Stimulated activated CD4-positive, alpha-beta T cell treated with anti-CD3 and anti-CD28 coated beads, TNF-alpha, amount 100 ng/mL, for 4 hours (primary cell): ENCODE data around the gene ATG9B.

Experiments used
- DNase-seq, 3 experiments: peaks; one replicate each; pipeline ENCODE4 v3.0.0-alpha.2; 2020; ENCODE audit warnings: low read depth in 3 of 3

Gene ATG9B, protein sequence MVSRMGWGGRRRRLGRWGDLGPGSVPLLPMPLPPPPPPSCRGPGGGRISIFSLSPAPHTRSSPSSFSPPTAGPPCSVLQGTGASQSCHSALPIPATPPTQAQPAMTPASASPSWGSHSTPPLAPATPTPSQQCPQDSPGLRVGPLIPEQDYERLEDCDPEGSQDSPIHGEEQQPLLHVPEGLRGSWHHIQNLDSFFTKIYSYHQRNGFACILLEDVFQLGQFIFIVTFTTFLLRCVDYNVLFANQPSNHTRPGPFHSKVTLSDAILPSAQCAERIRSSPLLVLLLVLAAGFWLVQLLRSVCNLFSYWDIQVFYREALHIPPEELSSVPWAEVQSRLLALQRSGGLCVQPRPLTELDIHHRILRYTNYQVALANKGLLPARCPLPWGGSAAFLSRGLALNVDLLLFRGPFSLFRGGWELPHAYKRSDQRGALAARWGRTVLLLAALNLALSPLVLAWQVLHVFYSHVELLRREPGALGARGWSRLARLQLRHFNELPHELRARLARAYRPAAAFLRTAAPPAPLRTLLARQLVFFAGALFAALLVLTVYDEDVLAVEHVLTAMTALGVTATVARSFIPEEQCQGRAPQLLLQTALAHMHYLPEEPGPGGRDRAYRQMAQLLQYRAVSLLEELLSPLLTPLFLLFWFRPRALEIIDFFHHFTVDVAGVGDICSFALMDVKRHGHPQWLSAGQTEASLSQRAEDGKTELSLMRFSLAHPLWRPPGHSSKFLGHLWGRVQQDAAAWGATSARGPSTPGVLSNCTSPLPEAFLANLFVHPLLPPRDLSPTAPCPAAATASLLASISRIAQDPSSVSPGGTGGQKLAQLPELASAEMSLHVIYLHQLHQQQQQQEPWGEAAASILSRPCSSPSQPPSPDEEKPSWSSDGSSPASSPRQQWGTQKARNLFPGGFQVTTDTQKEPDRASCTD

DNA sequence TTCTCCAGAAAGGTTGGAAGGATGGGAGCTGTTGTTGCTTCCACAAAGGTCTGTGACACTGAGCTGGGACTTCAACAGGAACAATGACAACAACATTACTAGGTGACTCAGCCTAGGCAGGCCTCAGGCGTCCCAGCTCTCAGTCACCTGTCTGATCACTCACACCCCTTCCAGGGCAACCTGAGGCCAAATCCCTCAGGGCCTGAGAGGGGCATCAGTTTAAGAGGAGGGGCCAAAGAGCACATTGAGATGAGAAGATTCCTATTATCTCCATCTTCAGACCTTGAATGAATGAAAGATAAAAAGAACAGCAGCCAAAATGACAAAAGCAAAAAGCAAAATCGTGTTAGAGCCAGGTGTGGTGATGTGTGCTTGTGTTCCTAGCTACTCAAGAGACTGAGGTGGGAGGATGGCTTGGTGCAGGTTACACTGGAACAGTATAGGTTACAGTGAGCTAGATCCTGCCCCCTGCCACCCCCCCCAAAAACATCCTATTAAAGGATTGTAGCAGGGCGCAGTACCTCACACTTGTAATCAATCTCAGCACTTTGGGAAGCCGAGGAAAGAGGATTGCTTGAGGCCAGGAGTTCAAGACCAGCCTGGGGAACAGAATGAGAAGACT is at the start of gene ATG9B:
ATG9B (minus strand) TSS at position 60 of the 622 bp plus-strand sequence. CDS start 71 bp downstream, outside the sequence.
- DNase-seq: no peak

DNA sequence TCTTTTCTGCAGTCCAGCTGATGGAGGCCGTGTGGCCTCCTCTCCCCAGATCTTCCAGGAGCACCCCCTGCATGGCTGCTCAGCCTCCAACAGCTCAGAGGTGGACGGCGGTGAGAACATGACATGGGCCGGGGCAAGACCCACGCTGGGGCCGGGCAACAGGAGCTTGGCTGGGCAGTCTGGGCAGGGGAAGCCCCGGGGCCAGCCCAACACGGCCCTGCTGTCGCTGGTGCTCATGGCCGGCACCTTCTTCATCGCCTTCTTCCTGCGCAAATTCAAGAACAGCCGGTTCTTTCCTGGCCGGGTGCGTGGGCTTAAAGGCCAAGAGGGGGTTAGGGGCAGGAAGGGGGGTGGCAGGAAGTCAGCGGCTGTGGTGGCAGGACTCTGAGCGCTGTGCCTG is 49.7 kb upstream of the ATG9B start:
- no peak for DNase-seq

DNA sequence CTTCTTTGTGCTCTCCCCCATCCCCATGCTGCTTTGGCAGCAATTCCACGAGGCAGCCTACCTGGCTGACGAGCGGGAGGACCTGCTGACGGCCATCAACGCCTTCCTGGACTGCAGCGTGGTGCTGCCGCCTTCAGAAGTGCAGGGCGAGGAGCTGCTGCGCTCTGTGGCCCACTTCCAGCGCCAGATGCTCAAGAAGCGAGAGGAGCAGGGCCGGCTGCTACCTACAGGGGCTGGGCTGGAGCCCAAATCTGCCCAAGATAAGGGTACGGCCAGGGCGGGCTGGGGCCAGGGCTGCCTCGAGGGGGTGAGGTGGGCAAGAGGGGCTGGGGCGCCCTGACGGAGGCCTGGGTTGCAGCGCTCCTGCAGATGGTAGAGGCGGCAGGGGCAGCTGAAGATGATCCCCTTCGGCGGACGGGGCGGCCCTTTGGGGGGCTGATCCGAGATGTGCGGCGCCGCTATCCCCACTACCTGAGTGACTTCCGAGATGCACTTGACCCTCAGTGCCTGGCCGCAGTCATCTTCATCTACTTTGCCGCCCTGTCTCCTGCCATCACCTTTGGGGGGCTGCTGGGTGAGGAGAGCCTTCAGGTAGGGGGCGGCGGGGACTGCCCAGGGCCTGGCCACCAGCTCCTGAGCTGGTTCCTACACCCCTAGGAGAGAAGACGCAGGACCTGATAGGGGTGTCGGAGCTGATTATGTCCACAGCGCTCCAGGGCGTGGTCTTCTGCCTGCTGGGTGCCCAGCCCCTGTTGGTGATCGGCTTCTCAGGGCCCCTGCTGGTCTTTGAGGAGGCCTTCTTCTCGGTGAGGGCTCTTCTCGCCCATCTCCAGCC is 47.0 kb upstream of the ATG9B start:
- DNase-seq: no peak

DNA sequence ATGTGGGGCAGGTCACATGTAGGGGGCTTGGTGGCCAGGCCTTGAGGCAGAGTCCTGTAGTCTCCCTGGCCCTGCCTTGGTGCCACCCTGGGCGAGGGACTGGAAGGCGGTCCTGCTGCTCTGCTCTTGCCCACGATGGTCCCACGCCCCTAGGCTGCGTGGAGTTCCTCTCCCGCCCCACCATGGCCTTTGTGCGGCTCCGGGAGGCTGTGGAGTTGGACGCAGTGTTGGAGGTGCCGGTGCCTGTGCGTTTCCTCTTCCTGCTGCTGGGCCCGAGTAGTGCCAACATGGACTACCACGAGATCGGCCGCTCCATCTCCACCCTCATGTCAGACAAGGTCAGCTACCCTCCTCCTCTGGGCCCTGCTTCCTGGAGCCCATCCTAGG is 46.3 kb upstream of the ATG9B start:
- no peak for DNase-seq

DNA sequence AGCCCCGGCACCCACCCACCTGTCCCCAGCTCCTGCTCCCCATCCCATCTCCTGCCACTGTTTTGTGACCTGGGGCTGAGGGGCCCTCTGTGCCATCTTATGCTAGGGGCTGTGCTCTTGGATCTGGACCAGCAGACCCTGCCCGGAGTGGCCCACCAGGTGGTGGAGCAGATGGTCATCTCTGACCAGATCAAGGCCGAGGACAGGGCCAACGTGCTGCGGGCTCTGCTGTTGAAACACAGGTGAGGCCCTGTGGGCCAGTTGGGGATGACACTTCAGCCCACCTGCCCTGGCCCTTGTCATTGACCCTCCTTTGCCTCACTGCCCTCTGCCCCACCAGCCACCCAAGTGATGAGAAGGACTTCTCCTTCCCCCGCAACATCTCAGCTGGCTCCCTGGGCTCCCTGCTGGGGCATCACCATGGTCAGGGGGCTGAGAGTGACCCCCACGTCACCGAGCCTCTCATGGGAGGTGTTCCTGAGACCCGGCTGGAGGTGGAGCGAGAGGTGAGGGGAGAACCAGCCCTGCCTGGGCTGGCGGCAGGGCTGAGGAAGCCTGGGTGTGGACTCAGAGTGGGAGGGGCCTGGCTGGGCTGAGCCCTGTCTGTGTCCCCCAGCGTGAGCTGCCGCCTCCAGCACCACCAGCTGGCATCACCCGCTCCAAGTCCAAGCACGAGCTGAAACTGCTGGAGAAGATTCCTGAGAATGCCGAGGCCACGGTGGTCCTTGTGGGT is 45.7 kb upstream of the ATG9B start:
- DNase-seq: no peak

DNA sequence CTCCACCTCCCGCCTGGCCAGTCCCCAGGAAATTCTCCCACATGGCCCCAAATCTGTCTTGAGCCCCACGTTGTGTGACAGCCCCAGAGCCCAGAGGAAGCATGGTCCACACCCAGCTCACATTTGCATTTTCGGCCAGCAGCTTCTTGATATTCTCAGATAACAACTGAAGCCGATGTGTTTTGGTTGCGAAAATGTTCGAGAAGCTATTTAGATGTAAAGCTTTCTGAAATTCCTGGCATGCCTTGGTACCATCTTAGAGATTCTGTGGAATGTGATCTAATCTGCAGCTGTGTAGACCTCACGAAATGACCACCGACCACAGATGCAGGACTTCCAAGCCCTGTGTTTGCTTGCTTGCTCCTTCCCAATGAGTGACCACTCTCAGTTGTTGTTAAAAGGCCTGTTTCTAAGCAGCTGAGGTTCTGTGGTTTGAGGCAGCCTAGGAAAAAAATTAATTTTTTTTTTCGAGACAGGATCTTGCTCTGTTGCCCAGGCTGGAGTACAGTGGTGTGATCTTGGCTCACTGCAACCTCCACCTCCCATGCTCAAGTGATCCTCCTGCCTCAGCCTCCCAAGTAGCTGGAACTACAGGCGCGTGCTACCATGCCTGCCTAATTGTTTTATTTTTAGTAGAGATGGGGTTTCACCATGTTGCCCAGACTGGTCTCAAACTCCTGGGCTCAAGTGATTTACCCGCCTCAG is 43.9 kb upstream of the ATG9B start:
- no peak for DNase-seq

DNA sequence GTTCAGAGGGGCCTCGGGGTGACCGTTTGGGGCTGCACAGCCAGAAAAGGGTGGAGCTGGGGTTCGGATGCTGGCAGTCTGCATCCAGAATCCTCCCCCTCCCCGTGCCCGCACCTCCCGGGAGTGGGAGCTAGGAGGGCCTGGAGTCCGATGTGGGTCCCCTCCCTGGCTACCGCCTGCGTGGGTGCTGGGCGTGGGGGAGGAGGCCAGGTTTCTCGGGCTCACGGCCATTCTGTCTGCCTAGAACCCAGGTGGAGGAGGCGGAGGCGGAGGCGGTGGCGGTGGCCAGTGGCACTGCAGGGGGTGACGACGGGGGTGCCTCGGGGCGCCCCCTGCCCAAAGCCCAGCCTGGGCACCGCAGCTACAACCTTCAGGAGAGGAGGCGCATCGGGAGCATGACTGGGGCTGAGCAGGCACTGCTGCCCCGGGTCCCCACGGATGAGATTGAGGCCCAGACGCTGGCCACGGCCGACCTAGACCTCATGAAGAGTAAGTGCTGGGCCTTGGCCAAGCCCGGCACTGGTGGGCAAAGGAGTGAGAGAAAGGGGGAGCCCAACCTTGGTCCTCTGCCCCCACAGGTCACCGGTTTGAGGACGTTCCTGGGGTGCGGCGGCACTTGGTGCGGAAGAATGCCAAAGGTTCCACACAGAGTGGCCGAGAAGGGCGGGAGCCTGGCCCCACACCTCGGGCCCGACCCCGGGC is 42.1 kb upstream of the ATG9B start:
- DNase-seq: no peak

DNA sequence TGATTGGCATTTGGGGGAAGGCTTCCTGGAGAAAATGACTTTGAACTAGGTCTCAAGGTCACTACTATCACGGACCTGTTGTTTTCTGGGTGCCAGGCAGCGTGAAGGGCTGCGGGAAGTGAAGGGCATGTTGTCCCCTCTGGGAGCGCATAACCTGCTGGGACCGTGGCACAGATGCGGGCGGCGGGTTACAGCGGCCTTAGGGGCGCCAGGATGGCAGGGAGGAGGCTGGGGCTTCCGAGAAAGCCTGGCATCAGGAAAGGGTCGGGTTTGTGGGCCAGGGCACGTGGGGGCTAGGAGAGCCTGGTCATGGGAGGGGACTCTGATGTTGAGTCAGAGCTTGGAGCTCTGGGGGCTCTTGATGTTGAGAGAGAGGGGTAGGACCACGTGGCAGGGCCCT is 41.2 kb upstream of the ATG9B start:
- no peak for DNase-seq

DNA sequence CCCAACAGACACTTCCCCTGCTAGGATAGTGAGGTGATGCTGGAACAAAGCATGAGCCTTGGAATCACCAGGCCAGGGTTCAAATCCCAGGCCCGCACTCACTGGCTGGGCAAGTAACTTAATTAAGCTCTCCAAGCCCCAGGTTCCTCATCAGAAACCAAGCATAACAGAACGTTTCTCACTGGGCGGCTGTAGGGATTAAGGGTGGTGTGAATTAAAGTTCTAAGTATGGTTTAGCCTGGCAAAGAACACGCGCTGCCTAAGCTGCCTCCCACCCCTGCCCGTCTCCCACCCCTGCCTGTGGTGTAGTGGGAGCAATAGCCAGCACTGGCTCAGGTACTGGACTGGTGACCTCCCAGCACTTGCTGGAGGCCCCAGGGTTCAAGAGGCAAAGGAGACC is 40.7 kb upstream of the ATG9B start:
- DNase-seq: no peak

DNA sequence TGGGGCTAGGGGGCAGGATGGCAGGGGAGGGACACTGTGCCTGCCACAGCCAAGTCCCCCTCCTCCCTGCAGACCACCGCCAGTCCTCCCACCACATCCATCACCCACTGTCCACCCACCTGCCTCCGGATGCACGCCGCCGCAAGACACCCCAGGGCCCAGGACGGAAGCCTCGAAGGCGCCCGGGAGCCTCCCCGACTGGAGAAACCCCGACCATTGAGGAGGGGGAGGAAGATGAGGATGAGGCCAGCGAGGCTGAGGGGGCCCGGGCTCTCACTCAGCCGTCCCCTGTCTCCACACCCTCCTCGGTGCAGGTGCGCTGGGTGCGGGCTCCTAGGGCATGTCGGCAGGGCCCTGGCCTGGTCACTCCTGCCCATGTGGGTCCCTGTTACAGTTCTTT is 40.2 kb upstream of the ATG9B start:
- DNase-seq: no peak

DNA sequence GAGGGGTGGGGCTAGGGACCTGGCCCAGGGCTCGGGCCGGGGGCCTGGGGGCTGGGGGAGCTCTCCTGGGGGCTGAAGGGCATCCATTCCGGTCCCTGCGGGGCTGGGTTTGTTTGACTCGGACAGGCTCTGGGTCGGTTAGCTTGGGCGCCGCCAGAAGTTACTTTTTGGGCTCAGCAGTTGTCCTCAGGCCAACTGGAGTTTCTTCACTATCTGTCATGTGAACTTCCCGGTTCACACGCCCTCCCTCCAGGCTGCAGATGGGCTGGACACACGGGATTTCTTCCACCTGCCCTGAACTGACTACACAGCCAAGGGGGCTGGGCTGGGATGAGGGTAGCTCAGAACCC is 38.9 kb upstream of the ATG9B start:
- no peak for DNase-seq

DNA sequence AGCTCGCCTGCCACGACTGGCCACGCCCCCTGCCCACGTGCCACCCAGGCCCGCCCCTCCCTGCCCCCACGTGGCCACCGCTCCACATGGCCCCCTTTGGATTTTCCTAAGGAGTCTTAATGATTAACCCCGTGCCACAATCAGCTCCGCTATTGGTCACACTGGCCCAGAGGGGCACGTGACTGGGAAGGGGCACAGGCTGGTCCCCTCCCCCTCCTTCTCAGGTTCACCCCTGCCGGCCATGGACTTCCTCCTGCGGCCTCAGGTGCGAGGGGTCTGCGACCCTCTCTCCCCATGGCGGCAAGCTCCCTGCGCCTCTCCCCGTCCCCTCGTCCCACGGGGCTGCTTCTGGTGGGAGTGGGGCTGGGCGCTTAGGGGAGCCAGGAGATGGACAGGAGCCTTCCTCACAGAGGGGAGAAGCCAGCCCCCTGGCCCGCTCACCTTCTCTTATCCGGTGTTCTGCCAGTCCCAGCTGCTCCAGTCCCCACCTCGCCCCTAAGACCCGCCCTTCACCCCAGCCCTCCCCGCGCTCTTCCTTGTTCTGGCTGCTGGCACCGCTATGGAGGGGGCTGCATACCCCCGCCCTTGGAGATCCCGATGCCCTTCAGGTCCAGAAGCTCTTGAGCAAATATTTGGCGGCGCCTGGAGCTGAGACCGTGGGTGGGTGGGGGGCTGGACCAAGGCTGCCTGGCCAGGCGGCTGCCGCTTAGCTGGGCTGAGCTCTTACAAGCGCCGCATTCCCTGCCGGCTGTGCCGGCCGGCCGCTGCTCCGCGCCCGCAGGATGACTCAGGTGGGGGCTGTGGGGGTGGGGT is 38.3 kb upstream of the ATG9B start:
- DNase-seq: no peak

DNA sequence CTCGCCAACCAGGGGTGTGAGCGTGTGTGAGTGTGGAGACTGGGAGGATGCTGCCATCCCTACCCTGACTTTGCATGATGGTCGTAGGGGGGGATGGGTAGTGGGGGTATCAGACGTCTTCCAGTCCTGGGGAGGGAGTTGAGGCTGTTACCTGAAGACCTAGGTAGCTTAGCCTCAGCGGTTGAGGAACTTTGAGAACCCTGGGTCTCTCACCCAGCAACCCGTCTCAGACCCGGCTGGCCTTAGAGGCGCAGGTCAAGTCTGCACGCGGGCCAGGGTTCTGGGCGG is 37.8 kb upstream of the ATG9B start:
- DNase-seq: no peak

DNA sequence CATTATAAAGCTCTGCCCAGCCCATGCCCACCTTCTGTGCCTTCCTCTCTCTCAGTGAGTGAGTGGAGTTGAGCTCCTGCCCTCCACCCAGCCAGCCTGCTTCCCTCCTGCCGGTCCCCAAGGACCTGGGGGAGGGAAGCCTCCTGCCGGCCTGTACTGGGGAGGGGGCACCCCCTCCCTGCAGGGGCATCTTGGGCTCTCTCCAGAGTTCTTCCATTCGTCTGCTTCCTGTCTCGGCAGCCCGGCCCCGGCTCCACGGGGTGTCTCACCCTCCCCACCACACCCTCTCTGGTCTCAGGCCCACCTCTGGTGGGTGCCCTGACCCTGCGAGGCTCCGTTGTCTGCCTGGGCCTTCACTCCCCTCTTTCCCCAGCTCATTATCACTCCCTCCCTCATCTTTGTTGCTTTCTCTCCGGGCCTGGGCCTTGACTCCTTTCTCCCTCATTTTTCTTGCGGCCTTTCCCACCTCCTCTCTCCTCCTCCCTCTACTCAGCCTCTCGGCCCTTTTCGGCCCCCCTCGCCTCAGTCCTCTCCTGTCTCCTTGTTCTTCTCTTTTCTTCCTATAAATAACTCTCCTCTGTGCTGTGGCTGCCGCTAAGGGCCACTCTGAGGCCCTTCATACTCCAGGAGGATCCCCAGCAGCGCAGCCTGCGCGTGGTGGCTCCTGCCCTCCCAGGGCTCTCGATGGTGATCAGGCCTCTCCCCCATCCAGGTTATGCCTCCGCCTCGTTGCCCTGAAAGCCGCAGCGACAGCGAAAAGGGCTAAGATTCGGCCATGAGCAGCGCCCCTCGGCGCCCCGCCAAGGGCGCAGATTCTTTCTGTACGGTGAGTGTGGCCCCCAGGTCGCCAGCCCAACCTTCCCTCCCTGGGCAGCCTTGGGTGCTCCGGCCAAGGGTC is 37.2 kb upstream of the ATG9B start:
- DNase-seq: no peak

DNA sequence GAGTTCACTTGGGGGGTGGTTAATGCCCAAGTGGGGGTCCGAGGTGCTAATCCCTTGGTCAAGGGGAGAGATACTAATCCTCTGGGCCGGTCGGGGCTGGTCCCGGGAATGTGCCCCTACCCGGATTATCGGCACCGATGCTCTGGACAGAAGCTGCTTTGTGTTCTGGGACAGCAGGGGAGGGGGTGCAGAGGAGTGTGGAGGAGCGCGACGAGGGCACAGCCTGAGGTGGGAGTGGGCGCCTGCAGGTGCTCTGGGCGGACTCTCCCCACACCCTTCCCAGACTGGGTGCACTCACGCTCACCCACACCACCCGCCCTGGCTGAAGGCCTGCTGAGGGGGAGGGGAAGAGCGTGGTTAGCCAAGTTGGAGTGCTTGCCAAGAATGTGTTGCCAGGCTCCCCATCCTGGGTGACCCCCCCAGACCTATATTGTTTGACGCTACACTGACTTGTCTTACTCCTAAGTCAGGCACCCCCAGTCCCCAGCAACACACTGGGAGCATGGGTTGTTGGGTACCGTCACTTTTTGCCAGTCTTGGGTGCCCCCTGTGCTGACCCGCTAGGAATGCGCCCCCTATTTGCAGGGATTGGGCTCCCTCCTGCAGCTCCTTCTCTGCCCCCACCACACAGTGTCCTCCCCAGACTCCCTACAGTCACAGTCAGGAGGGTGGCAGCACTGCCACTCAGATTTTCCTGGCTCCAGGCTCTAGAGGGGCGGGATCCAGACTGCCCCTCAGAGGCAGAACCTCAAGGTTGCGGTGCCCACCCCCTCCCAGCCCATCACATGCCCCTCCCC is 36.3 kb upstream of the ATG9B start:
- no peak for DNase-seq

DNA sequence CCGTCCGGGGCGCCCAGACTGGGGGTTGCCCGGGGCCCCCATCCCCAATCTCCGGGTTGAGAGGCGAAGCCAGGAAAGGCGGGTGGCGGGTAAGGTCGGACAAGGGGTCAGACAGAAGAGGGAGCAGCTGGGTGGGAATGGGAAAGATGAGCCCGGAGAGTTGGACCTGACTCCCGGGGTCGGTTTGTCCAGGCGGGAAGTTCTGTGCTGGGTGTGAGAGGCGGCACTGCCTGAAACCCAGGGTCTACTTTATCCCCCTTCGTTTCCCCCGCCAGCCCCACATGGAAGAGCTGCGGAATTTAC is 35.8 kb upstream of the ATG9B start:
- DNase-seq: no peak

DNA sequence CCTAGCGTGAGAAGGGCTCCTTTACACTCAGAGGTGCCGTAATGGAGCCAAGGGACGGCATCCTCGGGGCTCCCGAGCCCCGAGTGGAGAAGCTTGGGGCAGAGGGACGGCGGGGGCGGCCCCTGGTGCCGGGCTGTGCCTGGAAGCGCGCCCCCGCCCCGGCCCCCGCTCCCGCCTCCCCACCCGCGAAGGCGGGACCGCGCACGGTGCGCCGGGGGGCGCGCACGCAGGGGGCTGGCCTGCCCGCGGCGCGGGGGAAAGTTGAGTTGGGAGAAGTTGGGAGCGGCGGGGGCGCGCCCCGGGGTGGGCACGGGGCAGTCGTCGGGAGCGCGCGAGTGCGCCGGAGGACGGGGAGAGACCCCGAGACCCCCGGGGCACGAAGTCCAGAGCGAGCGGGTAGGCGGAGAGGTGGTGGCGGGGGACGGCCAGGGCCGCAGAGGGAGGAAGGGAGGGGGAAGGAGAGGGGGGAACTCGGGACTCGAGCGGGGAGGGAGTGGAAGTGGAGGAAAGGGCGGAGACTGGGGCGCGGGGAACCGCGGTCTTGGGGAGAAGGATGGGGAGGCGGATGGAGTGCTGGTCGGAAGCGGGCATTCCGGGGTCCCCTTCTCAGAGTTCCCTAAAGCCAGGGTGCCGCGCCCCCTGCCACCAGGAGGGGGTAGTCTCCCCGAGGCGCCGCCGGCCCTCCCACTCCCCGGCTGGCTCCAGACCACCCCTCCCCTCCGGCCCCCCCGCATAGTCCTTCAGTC is 35.2 kb upstream of the ATG9B start, which contains the start of gene SLC4A2:
SLC4A2 (plus strand) TSS at position 223 of the 746 bp plus-strand sequence. CDS start 2,399 bp downstream, outside the sequence.
- peak; percentile 57 to 59 (median 58) for DNase-seq
